ENCODE measurements around the gene GRM4.

GRCh38 chr6:34170346-34170745, 24.5 kb upstream of the GRM4 start:
- no peak for TF ChIP-seq CTCF (conservative IDR thresholded peaks at IDR 0.05; ENCODE audit: low read depth, low read length)
- TF ChIP-seq EZH2 (IDR thresholded peaks at IDR 0.05; ENCODE audit: low read length, unreplicated experiment), result no peak
